Adrenal gland (tissue), 5 donors: ENCODE data around the gene SRSF4.

Source experiments
- CTCF ChIP-seq, 6 experiments: fragments of 450-650 bp in 4 of 6; fragments of 200-600 bp in 2 of 6; sonication (generic) in 1 of 6; IDR thresholded peaks; 1 replicate in 5 of 6; 2 replicates in 1 of 6; pipeline versions ENCODE4 v1.5.1 to v1.8.0; 2016 to 2021; ENCODE audit warnings: antibody characterized with exemption in 6 of 6, mild to moderate bottlenecking in 2 of 6, moderate library complexity in 1 of 6
- POLR2A ChIP-seq, 2 donors: fragments of 450-650 bp; IDR thresholded peaks; one replicate each; pipeline ENCODE4 v1.6.1; 2017; ENCODE audit warnings: antibody characterized with exemption in 2 of 2, mild to moderate bottlenecking in 2 of 2, moderate library complexity in 1 of 2
- donor health status: DM: no; HTN: no; CAD: no.

GRCh38 chr1:29166291-29166878, 15.3 kb downstream of the SRSF4 start:
- TF ChIP-seq POLR2A (IDR thresholded peaks at IDR 0.05) (no peak), CTCF (IDR thresholded peaks at IDR 0.05) (no peak)
